Erythroblast (primary cell): Measurements from ENCODE around the gene WDR81.
A peak's percentile ranks its signal among the peaks of the same experiment; 100 is the strongest.
"Not testable (repeated sequence)": the region's sequence is repeated elsewhere in the genome, so short reads cannot be mapped to it uniquely, and the experiment has no call there.

Source experiments
- DNase-seq, 2 experiments: peaks; one replicate each; lab custom pipeline; 2025; lab: John Stamatoyannopoulos, UW
- GATA1 ChIP-seq: IDR thresholded peaks from 2 replicates; pipeline ENCODE4 v1.6.1; 2011; ENCODE audit warnings: low read depth, mild to moderate bottlenecking, control low read depth, low read length, moderate library complexity
- POLR2A ChIP-seq: IDR thresholded peaks from 2 replicates; pipeline ENCODE4 v1.6.1; 2011; ENCODE audit warnings: mild to moderate bottlenecking, low read length

The WDR81 gene

DNA sequence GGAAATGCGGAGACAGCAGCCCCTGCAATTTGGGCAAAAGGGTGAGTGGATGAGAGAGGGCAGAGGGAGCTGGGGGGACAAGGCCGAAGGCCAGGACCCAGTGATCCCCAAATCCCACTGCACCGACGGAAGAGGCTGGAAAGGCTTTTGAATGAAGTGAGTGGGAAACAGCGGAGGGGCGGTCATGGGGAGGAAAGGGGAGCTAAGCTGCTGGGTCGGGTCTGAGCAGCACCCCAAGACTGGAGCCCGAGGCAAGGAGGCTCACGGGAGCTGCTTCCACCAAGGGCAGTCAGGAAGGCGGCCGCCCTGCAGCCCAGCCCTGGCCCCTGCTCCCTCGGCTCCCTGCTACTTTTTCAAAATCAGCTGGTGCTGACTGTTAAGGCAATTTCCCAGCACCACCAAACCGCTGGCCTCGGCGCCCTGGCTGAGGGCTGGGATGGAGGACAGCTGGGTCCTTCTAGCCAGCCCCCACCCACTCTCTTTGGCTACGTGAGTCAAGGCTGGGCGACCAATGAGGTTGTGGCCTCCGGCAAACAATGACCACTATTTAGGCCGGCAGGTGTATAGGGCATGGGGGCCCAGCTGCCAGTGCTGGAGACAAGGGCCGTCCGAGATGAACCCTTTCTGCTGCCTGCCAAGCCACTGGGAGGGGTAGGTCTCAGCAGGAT, 37.9 kb downstream of the WDR81 start:
- TF ChIP-seq GATA1 (no peak), POLR2A (no peak)
- DNase-seq, result peak in 1 of 2 experiments; percentile 57

DNA sequence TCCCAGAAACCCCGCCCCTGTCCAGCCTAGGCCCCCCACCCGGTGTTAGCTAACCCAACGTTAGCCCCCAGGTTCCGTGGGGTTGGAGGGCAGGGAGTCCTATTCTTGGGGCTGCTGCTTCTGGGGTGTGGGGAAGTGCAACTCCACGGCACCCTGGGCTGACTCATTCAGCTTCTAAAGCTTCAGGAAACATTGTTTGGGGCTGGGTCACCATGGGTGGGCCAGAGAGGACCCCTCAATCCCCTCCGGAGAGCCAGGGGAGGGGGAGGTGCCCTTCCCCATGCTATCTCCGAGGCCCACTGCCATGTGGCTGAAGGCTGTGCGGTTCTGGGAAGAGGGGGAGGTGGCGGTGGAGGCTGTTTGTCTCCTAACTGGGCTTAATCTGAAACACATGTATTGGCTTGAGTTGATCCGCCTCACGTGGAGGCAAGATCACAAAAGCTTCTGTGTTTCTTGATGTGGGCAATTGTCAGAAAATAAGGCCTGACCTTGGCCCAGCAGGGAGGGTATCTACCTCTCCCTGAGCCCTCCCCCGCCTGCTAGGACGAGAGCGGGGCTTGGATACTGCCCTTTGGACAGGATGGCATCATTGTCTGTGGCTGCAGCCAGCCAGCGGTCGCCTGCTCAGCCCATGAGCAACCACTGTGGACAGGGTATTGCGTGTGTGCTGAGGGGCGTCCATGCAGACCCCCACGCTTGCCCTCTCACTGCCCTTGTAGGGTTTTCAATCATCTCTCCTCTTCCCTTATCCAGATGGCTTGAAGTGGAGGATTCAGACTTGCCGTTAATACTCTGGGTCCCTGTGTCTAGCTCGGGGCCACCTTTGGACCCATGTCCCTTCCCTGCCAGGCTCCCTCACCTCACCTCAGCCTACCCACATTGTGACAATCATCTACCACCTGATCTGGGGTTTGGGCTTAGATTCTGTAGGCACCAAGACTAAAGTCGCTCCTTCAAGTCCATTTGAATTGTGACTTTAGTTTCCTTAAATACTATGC, 38.7 kb downstream of the WDR81 start:
- TF ChIP-seq GATA1 (no peak), POLR2A (no peak)
- DNase-seq, result peak; percentile 59 to 80

DNA sequence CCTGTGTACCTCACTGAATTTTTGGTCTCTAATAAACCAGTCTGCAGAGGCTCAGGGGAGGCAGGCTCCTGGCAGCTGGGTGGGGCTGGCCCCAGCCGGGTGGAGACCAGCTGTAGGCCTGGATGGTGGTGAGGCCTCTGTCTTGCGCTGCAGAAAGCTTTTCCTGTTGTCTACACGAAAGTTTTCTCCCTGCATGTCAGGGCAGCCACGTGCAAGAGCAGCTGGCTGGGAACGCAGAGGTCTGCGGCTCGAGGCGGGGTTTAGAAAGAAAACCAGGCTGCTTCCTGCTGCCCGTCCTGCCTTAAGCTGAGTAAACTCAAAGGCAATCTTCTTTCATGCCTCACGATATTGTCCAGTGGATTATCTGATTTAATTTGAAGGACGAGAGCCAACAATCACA, 39.8 kb downstream of the WDR81 start:
- DNase-seq, result peak; percentile 69 to 75
- TF ChIP-seq POLR2A (no peak), GATA1 (no peak)

DNA sequence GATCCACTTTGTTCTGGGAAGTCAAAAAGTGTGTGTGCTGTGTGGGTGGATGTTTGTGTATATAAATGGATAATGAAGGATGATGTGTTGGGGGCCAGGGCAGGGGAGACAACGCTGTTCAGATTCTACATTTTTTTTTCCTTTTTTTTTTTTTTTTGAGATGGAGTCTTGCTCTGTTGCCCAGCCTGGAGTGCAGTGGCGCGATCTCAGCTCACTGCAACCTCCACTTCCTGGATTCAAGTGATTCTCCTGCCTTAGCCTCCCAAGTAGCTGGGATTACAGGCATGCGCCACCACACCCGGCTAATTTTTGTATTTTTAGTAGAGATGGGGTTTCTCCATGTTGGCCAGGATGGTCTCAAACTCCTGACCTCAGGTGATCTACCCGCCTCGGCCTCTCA, 40.2 kb downstream of the WDR81 start:
- DNase-seq, result not testable (repeated sequence)

DNA sequence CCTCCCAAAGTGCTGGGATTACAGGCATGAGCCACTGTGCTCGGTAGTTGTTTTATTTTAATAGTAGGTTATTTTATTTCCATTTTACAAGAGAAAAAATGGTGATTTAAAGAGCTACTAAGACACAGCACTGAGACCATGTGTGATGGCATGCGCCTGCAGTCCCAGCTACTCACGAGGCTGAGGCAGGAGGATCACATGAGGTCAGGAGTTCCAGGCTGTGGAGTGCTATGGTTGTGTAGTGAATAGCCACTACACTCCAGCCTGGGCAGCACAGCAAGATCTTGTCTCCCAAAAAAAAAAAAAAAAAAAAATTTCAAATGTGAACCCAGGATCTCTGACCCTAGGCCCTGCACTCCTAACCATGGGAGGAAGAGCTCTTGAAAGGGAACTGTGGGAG, 41.1 kb downstream of the WDR81 start:
- TF ChIP-seq POLR2A, result no peak
- no peak for DNase-seq

DNA sequence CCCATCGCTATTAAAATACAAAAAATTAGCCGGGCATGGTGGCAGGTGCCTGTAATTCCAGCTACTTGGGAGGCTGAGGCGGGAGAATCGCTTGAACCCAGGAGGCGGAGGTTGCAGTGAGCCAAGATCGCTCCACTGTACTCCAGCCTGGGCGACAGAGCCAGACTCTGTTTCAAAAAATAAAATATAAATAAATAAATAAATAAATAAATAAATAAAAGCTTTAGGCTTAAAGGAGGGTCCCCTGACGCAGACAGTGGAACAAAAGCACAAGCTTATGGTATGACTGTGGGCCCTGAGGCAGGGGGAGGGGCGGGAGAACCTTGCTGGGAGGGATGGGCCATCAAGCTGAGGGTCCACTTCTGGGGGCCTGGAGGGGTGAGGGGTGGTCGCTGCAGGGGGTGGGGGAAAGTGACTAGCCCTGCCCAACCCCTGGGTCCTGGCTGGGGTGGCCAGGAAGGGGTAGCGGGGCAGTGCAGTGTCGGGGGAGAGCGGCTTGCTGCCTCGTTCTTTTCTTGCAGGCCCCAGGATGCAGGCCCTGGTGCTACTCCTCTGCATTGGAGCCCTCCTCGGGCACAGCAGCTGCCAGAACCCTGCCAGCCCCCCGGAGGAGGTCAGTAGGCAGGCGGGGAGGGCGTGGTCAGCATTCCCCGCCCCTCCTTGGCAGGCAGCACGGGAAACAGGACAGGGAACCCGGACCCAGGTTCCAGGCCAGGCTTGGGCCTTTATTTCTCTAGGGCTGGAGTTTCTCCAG, 42.1 kb downstream of the WDR81 start:
- no peak for TF ChIP-seq GATA1
- TF ChIP-seq POLR2A, result no peak
- no peak for DNase-seq

DNA sequence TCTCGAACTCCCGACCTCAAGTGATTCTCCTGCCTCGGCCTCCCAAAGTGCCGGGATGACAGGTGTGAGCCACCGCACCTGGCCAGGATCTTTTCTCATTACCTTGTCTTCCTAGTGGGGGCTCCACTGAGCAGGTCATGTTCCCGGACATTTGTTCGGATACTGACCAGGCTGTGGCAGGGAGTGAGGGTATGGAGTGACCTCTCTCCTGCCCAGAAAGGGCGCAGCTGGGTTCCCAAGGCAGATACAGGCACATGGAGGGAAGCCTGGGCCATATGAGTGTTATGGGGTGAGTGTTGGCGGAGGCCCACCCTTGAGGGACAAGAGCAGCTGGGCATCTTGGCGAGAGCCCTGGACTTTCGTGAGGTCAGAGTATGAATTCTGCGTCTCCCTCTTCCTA, 42.9 kb downstream of the WDR81 start:
- TF ChIP-seq GATA1 (no peak), POLR2A (no peak)
- no peak for DNase-seq

DNA sequence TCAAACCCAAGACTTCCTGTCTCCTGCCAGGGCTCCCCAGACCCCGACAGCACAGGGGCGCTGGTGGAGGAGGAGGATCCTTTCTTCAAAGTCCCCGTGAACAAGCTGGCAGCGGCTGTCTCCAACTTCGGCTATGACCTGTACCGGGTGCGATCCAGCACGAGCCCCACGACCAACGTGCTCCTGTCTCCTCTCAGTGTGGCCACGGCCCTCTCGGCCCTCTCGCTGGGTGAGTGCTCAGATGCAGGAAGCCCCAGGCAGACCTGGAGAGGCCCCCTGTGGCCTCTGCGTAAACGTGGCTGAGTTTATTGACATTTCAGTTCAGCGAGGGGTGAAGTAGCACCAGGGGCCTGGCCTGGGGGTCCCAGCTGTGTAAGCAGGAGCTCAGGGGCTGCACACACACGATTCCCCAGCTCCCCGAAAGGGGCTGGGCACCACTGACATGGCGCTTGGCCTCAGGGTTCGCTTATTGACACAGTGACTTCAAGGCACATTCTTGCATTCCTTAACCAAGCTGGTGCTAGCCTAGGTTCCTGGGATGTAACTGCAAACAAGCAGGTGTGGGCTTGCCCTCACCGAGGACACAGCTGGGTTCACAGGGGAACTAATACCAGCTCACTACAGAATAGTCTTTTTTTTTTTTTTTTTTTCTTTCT, 45.4 kb downstream of the WDR81 start:
- no peak for DNase-seq
- TF ChIP-seq GATA1 (no peak), POLR2A (no peak)

DNA sequence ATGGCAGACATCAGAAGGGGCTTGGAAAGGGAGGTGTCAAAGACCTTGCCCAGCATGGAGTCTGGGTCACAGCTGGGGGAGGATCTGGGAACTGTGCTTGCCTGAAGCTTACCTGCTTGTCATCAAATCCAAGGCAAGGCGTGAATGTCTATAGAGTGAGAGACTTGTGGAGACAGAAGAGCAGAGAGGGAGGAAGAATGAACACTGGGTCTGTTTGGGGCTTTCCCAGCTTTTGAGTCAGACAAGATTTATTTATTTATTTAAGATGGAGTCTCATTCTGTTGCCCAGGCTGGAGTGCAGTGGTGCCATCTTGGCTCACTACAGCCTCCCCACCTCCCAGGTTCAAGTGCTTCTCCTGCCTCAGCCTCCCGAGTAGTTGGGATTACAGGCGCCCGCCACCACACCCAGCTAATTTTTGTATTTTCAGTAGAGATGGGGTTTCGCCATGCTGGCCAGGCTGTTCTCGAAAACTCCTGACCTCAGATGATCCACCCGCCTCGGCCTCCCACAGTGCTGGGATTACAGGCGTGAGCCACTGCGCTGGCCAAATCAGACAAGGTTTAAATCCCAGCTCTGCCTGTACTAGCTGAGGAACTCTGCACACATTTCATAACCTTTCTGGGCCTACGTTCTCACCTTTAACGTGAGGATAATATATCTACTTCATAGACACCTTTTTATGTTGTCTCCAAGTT, 48.6 kb downstream of the WDR81 start:
- not testable (repeated sequence) for DNase-seq

DNA sequence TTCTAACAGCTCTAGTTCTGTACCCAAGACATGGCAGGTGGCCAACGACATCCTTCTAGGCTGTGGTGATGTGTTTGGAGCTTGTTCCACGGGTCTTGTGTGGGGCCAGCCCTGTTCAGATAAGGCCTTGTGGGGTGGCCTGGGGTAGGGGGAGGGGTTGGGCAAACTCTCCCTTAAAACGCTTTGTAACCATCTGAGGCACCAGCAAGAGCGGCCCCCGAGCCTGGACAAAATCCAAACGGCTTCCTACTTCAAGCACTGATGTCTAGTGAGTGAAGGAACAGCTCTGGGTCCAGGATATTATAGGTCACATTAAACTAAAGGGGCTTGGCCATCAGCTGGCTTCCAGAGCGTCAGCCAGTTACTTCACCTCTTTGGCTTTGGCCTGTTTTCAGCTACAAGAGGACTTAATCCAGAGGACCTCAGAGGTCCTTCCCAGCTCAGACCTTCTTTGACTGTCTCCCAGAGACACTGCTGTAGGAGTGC, 49.2 kb downstream of the WDR81 start:
- peak; percentile 52 to 61 for DNase-seq
- TF ChIP-seq GATA1 (no peak), POLR2A (no peak)

DNA sequence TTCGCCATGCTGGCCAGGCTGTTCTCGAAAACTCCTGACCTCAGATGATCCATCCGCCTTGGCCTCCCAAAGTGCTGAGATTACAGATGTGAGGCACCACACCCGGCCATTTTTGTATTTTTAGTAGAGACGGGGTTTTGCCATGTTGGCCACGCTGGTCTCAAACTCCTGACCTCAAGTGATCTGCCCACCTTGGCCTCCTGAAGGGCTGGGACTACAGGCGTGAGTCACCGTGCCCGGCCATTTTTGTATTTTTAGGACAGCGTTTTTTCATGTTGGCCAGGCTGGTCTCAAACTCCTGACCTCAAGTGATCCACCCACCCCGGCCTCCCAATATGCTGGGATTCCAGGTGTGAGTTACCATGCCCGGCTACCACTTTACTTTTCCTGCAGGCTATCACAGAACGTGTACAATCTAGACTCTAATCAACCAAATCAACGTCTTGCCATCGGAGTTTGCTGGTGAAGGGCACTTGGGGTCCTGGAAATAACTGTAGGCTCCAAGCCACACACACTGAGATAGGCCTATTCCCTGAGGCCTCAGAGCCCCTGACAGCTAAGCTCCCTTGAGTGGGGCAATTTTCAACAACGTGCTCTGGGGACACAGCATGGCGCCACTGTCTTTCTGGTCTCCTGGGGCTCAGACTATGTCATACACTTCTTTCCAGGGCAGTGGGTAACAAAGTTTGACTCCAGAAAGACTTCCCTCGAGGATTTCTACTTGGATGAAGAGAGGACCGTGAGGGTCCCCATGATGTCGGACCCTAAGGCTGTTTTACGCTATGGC, 50.1 kb downstream of the WDR81 start:
- no peak for DNase-seq
- TF ChIP-seq GATA1 (no peak), POLR2A (no peak)

DNA sequence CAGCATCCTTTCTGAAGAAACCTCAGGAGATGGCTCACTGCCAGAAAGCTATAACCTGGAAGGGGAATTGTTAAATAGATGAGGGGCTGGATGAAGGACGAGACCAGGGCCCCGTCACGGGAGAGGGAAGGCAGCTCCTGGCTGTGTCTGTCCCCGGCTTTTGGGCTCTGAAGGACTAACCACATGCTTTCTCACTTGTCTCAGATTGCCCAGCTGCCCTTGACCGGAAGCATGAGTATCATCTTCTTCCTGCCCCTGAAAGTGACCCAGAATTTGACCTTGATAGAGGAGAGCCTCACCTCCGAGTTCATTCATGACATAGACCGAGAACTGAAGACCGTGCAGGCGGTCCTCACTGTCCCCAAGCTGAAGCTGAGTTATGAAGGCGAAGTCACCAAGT, 51.8 kb downstream of the WDR81 start:
- DNase-seq, result no peak
- no peak for TF ChIP-seq GATA1
- no peak for TF ChIP-seq POLR2A

DNA sequence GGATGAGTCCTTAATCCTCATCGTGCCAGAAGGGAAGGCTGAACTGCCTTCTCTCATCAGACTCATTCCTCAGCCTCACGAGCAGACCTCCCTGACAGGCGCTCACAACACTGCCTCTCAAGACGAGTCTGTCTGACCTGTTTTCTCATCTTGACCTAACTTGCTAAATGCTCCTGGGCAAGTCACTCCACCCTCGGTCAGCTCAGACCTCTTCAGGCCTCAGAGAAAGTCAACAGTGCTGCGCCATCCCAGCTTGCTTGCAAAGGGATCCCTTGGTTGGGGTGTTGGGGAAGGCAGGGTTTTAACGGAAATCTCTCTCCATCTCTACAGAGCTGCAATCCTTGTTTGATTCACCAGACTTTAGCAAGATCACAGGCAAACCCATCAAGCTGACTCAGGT, 52.4 kb downstream of the WDR81 start:
- DNase-seq, result no peak
- no peak for TF ChIP-seq GATA1
- no peak for TF ChIP-seq POLR2A
